Trophoblast cell (in vitro differentiated cells and primary cell): ENCODE measurements around the gene PIPOX.
A peak's percentile ranks its signal among the peaks of the same experiment; 100 is the strongest.

Experiments used
- DNase-seq, 2 donors: peaks; one replicate each; pipeline ENCODE4 v3.0.0-alpha.2; 2016
- H2AFZ ChIP-seq: 2 replicates; pipeline ENCODE4 v1.6.1; 2013; ENCODE audit warnings: low read length, moderate library complexity, mild to moderate bottlenecking; ENCODE audit not compliant: insufficient read depth, poor library complexity
- H2AK5ac ChIP-seq: 2 replicates; pipeline ENCODE4 v1.6.1; 2013; ENCODE audit warnings: mild to moderate bottlenecking, low read length
- H2BK120ac ChIP-seq: 2 replicates; pipeline ENCODE4 v1.6.1; 2013; ENCODE audit warnings: low read length, mild to moderate bottlenecking, moderate library complexity; ENCODE audit not compliant: insufficient read depth, poor library complexity
- H2BK12ac ChIP-seq: 2 replicates; pipeline ENCODE4 v1.6.1; 2013; ENCODE audit warnings: mild to moderate bottlenecking, low read length, moderate library complexity
- H2BK5ac ChIP-seq: 2 replicates; pipeline ENCODE4 v1.6.1; 2013; ENCODE audit warnings: low read length, low read depth, moderate library complexity, mild to moderate bottlenecking; ENCODE audit not compliant: poor library complexity
- H3K14ac ChIP-seq: 2 replicates; pipeline ENCODE4 v1.6.1; 2013; ENCODE audit warnings: mild to moderate bottlenecking, low read length
- H3K18ac ChIP-seq: 2 replicates; pipeline ENCODE4 v1.6.1; 2013; ENCODE audit warnings: mild to moderate bottlenecking, low read length
- H3K23ac ChIP-seq: 2 replicates; pipeline ENCODE4 v1.6.1; 2013; ENCODE audit warnings: low read length
- H3K27ac ChIP-seq: 2 replicates; pipeline ENCODE4 v1.5.1; 2013; ENCODE audit warnings: low read depth, mild to moderate bottlenecking, inconsistent platforms, low read length, moderate library complexity
- H3K27me3 ChIP-seq: 2 replicates; pipeline ENCODE4 v1.6.1; 2013; ENCODE audit warnings: inconsistent platforms, mild to moderate bottlenecking, low read length, moderate library complexity; ENCODE audit not compliant: insufficient read depth
- H3K36me3 ChIP-seq, 2 experiments: 1 replicate in 1 of 2; 2 replicates in 1 of 2; pipeline ENCODE4 v1.6.1; 2013; ENCODE audit warnings: low read length in 2 of 2, mild to moderate bottlenecking in 2 of 2, moderate library complexity in 1 of 2; ENCODE audit not compliant: insufficient read depth in 2 of 2, control insufficient read depth in 1 of 2
- H3K4ac ChIP-seq: 2 replicates; pipeline ENCODE4 v1.6.1; 2013; ENCODE audit warnings: low read depth, mild to moderate bottlenecking, low read length, moderate library complexity
- H3K4me1 ChIP-seq, 2 experiments: 1 replicate in 1 of 2; 2 replicates in 1 of 2; pipeline ENCODE4 v1.6.1; 2013; ENCODE audit warnings: low read length in 2 of 2, mild to moderate bottlenecking in 2 of 2, moderate library complexity in 1 of 2; ENCODE audit not compliant: insufficient read depth in 2 of 2, control insufficient read depth in 1 of 2
- H3K4me2 ChIP-seq: 2 replicates; pipeline ENCODE4 v1.6.1; 2013; ENCODE audit warnings: inconsistent platforms, mild to moderate bottlenecking, low read length, moderate library complexity
- H3K4me3 ChIP-seq: 2 replicates; pipeline ENCODE4 v1.5.1; 2013; ENCODE audit warnings: mild to moderate bottlenecking, low read depth, low read length, inconsistent platforms
- H3K79me1 ChIP-seq: one replicate; pipeline ENCODE4 v1.6.1; 2013; ENCODE audit warnings: low read length
- H3K79me2 ChIP-seq: 2 replicates; pipeline ENCODE4 v1.6.1; 2013; ENCODE audit warnings: low read length, mild to moderate bottlenecking; ENCODE audit not compliant: control insufficient read depth, insufficient read depth, poor library complexity
- H3K9ac ChIP-seq: 2 replicates; pipeline ENCODE4 v1.6.1; 2013; ENCODE audit warnings: mild to moderate bottlenecking, low read length
- H3K9me3 ChIP-seq: 2 replicates; pipeline ENCODE4 v1.6.1; 2013; ENCODE audit warnings: low read depth, mild to moderate bottlenecking, control low read depth, inconsistent platforms, low read length; ENCODE audit not compliant: insufficient read depth
- H4K12ac ChIP-seq: 2 replicates; pipeline ENCODE4 v1.6.1; 2013; ENCODE audit warnings: low read depth, mild to moderate bottlenecking, low read length, moderate library complexity
- H4K8ac ChIP-seq: 2 replicates; pipeline ENCODE4 v1.6.1; 2013; ENCODE audit warnings: low read depth, mild to moderate bottlenecking, low read length, moderate library complexity
- H4K91ac ChIP-seq: one replicate; pipeline ENCODE4 v1.6.1; 2013; ENCODE audit warnings: low read depth, mild to moderate bottlenecking, low read length, moderate library complexity
- WGBS: extraction: QIAGEN DNeasy Blood & Tissue Kit; methylation state at CpG from one replicate; pipeline ENCODE4 v1.1.7; 2013; ENCODE audit warnings: missing lambda C conversion rate; ENCODE audit not compliant: insufficient read length, insufficient coverage; ENCODE audit errors: extremely low coverage; 5-methylcytosine and 5-hydroxymethylcytosine counted together

Gene PIPOX

DNA sequence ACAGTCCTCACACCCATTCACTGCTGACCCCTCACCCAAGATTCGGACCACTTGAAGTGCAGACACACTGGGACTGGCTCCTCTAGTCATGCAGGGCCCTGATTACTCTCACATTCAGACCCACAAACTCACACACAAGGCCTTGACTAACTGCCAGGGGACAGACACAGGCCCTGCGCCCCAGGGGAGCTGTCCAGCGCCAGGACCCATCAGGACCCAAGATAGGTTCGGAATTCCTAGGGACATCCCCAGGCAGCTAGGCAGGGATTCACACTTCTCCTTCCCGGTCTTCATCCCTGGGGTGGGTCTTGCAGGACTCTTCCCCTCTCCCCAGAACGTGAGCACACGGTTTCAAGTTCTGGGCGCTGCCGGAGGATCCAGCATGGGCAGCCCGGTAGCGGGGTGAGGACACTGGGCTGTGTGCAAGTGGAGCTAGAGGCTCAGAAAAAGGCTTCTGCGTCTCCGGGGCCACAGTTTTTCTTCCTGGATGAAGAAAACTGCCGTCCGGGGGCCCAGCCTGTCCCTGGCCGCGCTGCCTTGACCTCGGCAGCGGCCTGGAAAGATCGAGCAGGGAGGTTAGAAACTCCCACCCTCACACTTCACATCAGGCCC lies 38.8 kb upstream of the PIPOX start:
- Histone ChIP-seq H2AFZ (no peak overlapping the region), H3K27ac (no peak overlapping the region), H2BK12ac (no peak overlapping the region), H3K36me3 (no peaks in the 10 kb centered on the region), H3K27me3 (peaks cover 20% of the 10 kb centered on the region), H3K9ac (no peak overlapping the region), H3K4me2 (no peak overlapping the region), H2AK5ac (no peak overlapping the region), H3K4me3 (no peak overlapping the region), H4K91ac (no peak overlapping the region), H4K12ac (no peak overlapping the region), H3K23ac (no peak overlapping the region), H3K9me3 (no peaks in the 10 kb centered on the region), H3K4me1 (no peaks in the 10 kb centered on the region), H3K79me2 (no peaks in the 10 kb centered on the region), H2BK120ac (no peak overlapping the region), H4K8ac (no peak overlapping the region), H2BK5ac (no peak overlapping the region), H3K4ac (no peak overlapping the region), H3K18ac (no peak overlapping the region), H3K14ac (no peak overlapping the region), H3K79me1 (no peaks in the 10 kb centered on the region)
- peak in 1 of 2 donors; percentile 21 for DNase-seq
- WGBS: no CpG with 5 or more reads among the region's 20 CpGs

DNA sequence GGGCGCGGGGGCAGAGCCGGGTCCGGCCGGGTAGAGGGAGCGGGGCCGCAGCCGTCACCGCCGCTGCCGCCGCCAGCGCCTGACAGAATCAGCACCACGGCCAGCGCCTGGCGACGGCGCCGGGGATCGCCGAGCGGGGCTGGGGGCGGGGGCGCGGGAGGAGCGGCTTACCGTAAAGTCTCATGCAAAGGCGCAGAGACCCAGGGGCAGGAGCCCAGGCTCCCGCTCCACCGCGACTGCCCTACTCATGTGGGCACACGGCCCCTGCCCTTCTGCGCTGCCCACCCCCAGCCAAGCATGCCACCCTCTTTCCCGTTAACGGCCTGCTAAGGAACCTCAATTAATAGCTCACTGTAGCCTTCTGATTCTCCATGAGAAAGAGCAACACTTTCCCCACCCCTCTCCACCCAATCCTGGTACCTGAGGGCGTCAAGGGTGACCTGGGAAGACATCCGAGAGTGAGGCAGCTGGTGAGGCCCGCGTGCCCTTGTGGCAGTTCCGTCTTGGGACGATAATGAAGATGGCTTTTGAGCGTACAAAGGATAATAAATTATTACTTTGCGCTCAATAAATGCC lies 36.9 kb upstream of the PIPOX start, which contains the start of gene SEZ6:
SEZ6 (minus strand) TSS at position 98 of the 576 bp plus-strand sequence. CDS start 164 bp downstream, outside the sequence.
- Histone ChIP-seq H3K4ac (no peak within 1 kb of the TSS), H3K79me1 (no peaks in the 10 kb centered on the region), H3K18ac (no peak within 1 kb of the TSS), H4K12ac (no peak within 1 kb of the TSS), H2AK5ac (no peak within 1 kb of the TSS), H2BK5ac (no peak within 1 kb of the TSS), H4K8ac (no peak within 1 kb of the TSS), H3K27me3 (peaks cover 20% of the 10 kb centered on the region), H3K4me3 (no peak within 1 kb of the TSS), H3K23ac (no peak within 1 kb of the TSS), H3K79me2 (no peaks in the 10 kb centered on the region), H3K27ac (no peak within 1 kb of the TSS), H3K36me3 (no peaks in the 10 kb centered on the region), H2BK120ac (no peak within 1 kb of the TSS), H3K4me2 (no peak within 1 kb of the TSS), H3K9ac (no peak within 1 kb of the TSS), H4K91ac (no peak within 1 kb of the TSS), H2AFZ (no peak within 1 kb of the TSS), H3K4me1 (no peaks in the 10 kb centered on the region), H2BK12ac (no peak within 1 kb of the TSS), H3K9me3 (no peaks in the 10 kb centered on the region), H3K14ac (no peak within 1 kb of the TSS)
- no CpG with 5 or more reads among the region's 43 CpGs for WGBS
- DNase-seq: peak; percentile 56 to 83

DNA sequence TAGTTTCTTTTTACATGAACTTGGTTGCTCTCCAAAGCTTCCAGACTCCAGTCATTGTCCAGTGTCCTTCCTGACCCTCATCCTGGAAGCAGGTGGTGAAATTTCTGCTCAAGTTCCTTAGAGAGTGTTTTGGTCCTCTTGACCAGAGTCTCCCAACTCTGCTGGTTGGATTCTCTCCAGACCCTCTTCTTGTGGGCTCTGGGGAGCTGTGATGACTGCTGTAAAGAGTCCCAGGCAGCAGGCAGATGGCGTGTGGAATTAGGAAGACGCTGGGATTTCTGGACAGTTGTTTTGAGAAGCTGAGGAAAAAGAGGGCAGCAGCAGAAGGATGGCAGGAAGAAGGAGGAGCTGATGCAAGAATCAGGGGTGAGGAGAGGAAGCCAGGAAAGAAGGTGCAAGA lies 35.5 kb upstream of the PIPOX start:
- Histone ChIP-seq H3K79me1 (no peaks in the 10 kb centered on the region), H3K27ac (no peak overlapping the region), H2BK5ac (no peak overlapping the region), H3K79me2 (no peaks in the 10 kb centered on the region), H4K91ac (no peak overlapping the region), H3K36me3 (no peaks in the 10 kb centered on the region), H3K4me1 (no peaks in the 10 kb centered on the region), H3K9ac (no peak overlapping the region), H3K23ac (no peak overlapping the region), H2AK5ac (no peak overlapping the region), H3K27me3 (peaks cover 20% of the 10 kb centered on the region), H4K8ac (no peak overlapping the region), H3K4ac (no peak overlapping the region), H3K4me3 (no peak overlapping the region), H2AFZ (no peak overlapping the region), H2BK120ac (no peak overlapping the region), H3K9me3 (no peaks in the 10 kb centered on the region), H2BK12ac (no peak overlapping the region), H3K14ac (no peak overlapping the region), H4K12ac (no peak overlapping the region), H3K4me2 (no peak overlapping the region), H3K18ac (no peak overlapping the region)
- WGBS: no CpG with 5 or more reads among the region's 2 CpGs
- DNase-seq: no peak

DNA sequence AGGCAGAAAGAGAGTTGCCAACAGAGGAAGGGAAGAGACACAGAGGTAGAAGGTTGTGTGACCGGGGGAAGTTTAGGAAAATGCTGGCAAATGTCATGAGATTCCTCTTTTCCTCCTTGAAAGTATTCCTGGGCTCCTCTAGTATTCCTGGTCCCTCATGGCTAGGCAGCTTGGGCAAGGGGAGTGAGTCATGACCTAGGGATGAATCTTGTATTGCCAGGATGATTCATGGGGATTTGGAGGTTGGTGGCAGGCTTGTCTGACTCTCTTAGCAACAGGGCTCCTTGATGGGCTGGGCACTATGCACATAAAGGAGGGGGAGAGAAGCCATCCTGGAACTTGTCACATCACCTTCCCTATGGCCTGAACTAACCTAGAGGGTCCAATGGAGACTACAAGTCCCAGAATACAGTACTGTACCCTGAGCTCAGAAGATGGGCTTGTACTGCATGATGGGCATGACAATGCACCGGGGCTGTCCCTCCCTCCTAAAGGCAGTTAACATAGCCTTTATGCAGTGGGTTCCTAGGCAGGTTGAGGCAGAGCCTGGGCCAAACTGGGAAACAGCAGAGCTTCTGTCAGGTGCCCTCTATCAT lies 35.0 kb upstream of the PIPOX start:
- H3K14ac ChIP-seq: no peak overlapping the region
- no peak overlapping the region for H2BK5ac ChIP-seq
- no peak overlapping the region for H3K18ac ChIP-seq
- no peaks in the 10 kb centered on the region for H3K79me2 ChIP-seq
- WGBS: no CpG with 5 or more reads among the region's 2 CpGs
- H3K27me3 ChIP-seq: peaks cover 20% of the 10 kb centered on the region
- H3K9me3 ChIP-seq: no peaks in the 10 kb centered on the region
- no peak overlapping the region for H4K8ac ChIP-seq
- H2BK12ac ChIP-seq: no peak overlapping the region
- H3K79me1 ChIP-seq: no peaks in the 10 kb centered on the region
- H4K91ac ChIP-seq: no peak overlapping the region
- H3K4ac ChIP-seq: no peak overlapping the region
- H4K12ac ChIP-seq: no peak overlapping the region
- H3K9ac ChIP-seq: no peak overlapping the region
- peak; percentile 65 to 71 for DNase-seq
- no peak overlapping the region for H3K4me2 ChIP-seq
- no peaks in the 10 kb centered on the region for H3K36me3 ChIP-seq
- no peak overlapping the region for H3K27ac ChIP-seq
- no peak overlapping the region for H2AFZ ChIP-seq
- H3K4me3 ChIP-seq: no peak overlapping the region
- no peak overlapping the region for H2BK120ac ChIP-seq
- H2AK5ac ChIP-seq: no peak overlapping the region
- no peak overlapping the region for H3K23ac ChIP-seq
- no peaks in the 10 kb centered on the region for H3K4me1 ChIP-seq
